ENCODE data around the gene HDDC2.

GRCh38 chr6:125257351-125257750 is 44.4 kb downstream of the HDDC2 start:
- TF ChIP-seq CTCF (IDR thresholded peaks at IDR 0.05), result no peak
- TF ChIP-seq POLR2A (IDR thresholded peaks at IDR 0.05), result no peak

Measured in testis (tissue), 2 donors.